Endothelial cell of umbilical vein (primary cell): ENCODE data around the gene FAM20B. TPM values are rescaled to one million over a fixed set of nuclear protein-coding genes. Genes with fewer than 3 reads are reported as not detected.

Source experiments
- BruUV-seq: library from RNA; stranded (reverse); fragments of 400-500 nt; replicated peaks from 2 replicates; lab custom pipeline; 2021; lab: Mats Ljungman, UMichigan
- CTCF ChIA-PET: fragments of 300-600, 350-600 bp; sonication (Branson Sonifier 250); formaldehyde crosslinking; loops from one replicate; lab custom pipeline; 2021; ENCODE audit warnings: antibody characterized with exemption, inconsistent platforms; lab: Charles Lee
- POLR2A ChIA-PET: fragments of 300-600, 350-600 bp; sonication (Branson Sonifier 250); formaldehyde crosslinking; loops from one replicate; lab custom pipeline; 2021; ENCODE audit warnings: antibody characterized with exemption, inconsistent platforms; lab: Charles Lee
- DNase-seq: peaks from one replicate; pipeline ENCODE4 v3.0.0-alpha.2; 2011; ENCODE audit warnings: low read depth, low spot score
- FAIRE-seq: peaks from 2 replicates; lab custom pipeline; 2011; peaks lifted over from hg19 to GRCh38; lab: Jason Lieb, UNC
- H2AFZ ChIP-seq: 2 replicates; pipeline ENCODE4 v1.6.0; 2012; ENCODE audit warnings: low read depth, low read length, control low read depth, inconsistent platforms
- H3K27ac ChIP-seq: 2 replicates; pipeline ENCODE4 v1.5.1; 2011; ENCODE audit warnings: low read depth, mild to moderate bottlenecking, control low read depth, low read length, moderate library complexity; ENCODE audit not compliant: insufficient read depth
- H3K27me3 ChIP-seq, 2 experiments: 2 replicates each; pipeline versions ENCODE4 v1.6.0 to v1.6.1; 2011; ENCODE audit warnings: low read length in 2 of 2, mixed read lengths in 1 of 2; ENCODE audit not compliant: control insufficient read depth in 2 of 2, insufficient read depth in 2 of 2
- H3K36me3 ChIP-seq, 2 experiments: 2 replicates in 1 of 2; 3 replicates in 1 of 2; pipeline ENCODE4 v1.5.1; 2011; ENCODE audit warnings: low read length in 2 of 2, mild to moderate bottlenecking in 1 of 2, moderate library complexity in 1 of 2; ENCODE audit not compliant: control insufficient read depth in 2 of 2, insufficient read depth in 2 of 2; ENCODE audit errors: extremely low read depth in 1 of 2
- H3K4me1 ChIP-seq: 3 replicates; pipeline ENCODE4 v1.5.1; 2011; ENCODE audit warnings: mild to moderate bottlenecking, low read length; ENCODE audit not compliant: control insufficient read depth, insufficient read depth; ENCODE audit errors: extremely low read depth
- H3K4me2 ChIP-seq: 2 replicates; pipeline ENCODE4 v1.6.1; 2011; ENCODE audit warnings: low read length, control low read depth, mixed read lengths; ENCODE audit not compliant: insufficient read depth
- H3K4me3 ChIP-seq, 3 experiments: fragments of 200-600 bp in 1 of 3; sonication (generic), shearing (Covaris generic) in 1 of 3; replicated peaks in 1 of 3; 2 replicates each; pipeline ENCODE4 v1.5.1; 2011 to 2016; ENCODE audit warnings: control low read depth in 3 of 3, low read length in 3 of 3, mild to moderate bottlenecking in 2 of 3, inconsistent platforms in 1 of 3, low read depth in 1 of 3, moderate library complexity in 1 of 3; ENCODE audit not compliant: insufficient read depth in 1 of 3
- H3K79me2 ChIP-seq: 2 replicates; pipeline ENCODE4 v1.6.0; 2012; ENCODE audit warnings: low read length, inconsistent platforms; ENCODE audit not compliant: control insufficient read depth, insufficient read depth
- H3K9ac ChIP-seq: replicated peaks from 2 replicates; pipeline ENCODE3; 2011; ENCODE audit warnings: low read length, control low read depth; ENCODE audit not compliant: insufficient read depth; ENCODE audit errors: extremely low read depth
- H3K9me1 ChIP-seq: replicated peaks from 3 replicates; pipeline ENCODE4 v1.6.0; 2011; ENCODE audit warnings: mild to moderate bottlenecking, low read length; ENCODE audit not compliant: control insufficient read depth, insufficient read depth; ENCODE audit errors: extremely low read depth
- H3K9me3 ChIP-seq: replicated peaks from 2 replicates; pipeline ENCODE4 v1.5.1; 2012; ENCODE audit warnings: low read length, inconsistent platforms; ENCODE audit not compliant: control insufficient read depth, insufficient read depth
- H4K20me1 ChIP-seq: replicated peaks from 2 replicates; pipeline ENCODE3; 2011; ENCODE audit warnings: mild to moderate bottlenecking, low read length; ENCODE audit not compliant: control insufficient read depth, insufficient read depth; ENCODE audit errors: extremely low read depth
- EZH2 ChIP-seq: IDR thresholded peaks from 2 replicates; pipeline ENCODE4 v1.6.1; 2012; ENCODE audit warnings: borderline replicate concordance, low read depth, mild to moderate bottlenecking, moderate library complexity, low read length, inconsistent platforms; ENCODE audit not compliant: severe bottlenecking
- FOS ChIP-seq: IDR thresholded peaks from 2 replicates; pipeline ENCODE4 v1.6.1; 2011; ENCODE audit warnings: mild to moderate bottlenecking, low read length, moderate library complexity, borderline replicate concordance; ENCODE audit not compliant: insufficient read depth
- GATA2 ChIP-seq: IDR thresholded peaks from 2 replicates; pipeline ENCODE4 v1.7.0; 2011; ENCODE audit warnings: low read depth, mild to moderate bottlenecking, moderate library complexity, mixed read lengths, low read length; ENCODE audit not compliant: insufficient read length, insufficient read depth
- JUN ChIP-seq: IDR thresholded peaks from 2 replicates; pipeline ENCODE4 v1.6.1; 2011; ENCODE audit warnings: borderline replicate concordance, low read depth; ENCODE audit not compliant: insufficient read length, insufficient read depth
- MYC ChIP-seq: IDR thresholded peaks from one replicate; pipeline ENCODE4 v1.6.1; 2011; ENCODE audit warnings: mild to moderate bottlenecking, low read depth, low read length
- POLR2A ChIP-seq: IDR thresholded peaks from 2 replicates; pipeline ENCODE4 v1.6.1; 2012; ENCODE audit warnings: low read depth, mild to moderate bottlenecking, control low read depth, low read length
- POLR2AphosphoS5 ChIP-seq: IDR thresholded peaks from 2 replicates; pipeline ENCODE4 v1.6.1; 2012; ENCODE audit warnings: low read depth, mild to moderate bottlenecking, control low read depth, low read length, moderate library complexity; ENCODE audit not compliant: insufficient read depth
- dilution Hi-C: fragments of 300-500 bp; cut with MboI; formaldehyde crosslinking; loops from one replicate; pipeline ENCODE4 v1.15.0; 2019; ENCODE audit warnings: low sequenced_read_pairs; ENCODE audit not compliant: extremely low pct_ligation_motif_present
- intact Hi-C: fragments of 100-400 bp; cut with micrococcal nuclease; formaldehyde crosslinking; loops from one replicate; pipeline ENCODE4 v1.10.0; 2022
- polyA plus RNA-seq, 4 experiments: library from polyadenylated mRNA; depleted of rRNA in 3 of 4; stranded (reverse) in 3 of 4; unstranded in 1 of 4; fragments of >200 nt; gene quantifications; 2 replicates each; pipeline versions ENCODE4 v1.2.1 to v1.2.3, GENCODE V29; 2011 to 2012; ENCODE audit warnings: missing spikeins in 1 of 4
- total RNA-seq: library from RNA; stranded (reverse); gene quantifications from 2 replicates; pipeline ENCODE4 v1.2.3, GENCODE V29; 2021
- TF ChIP-seq, protein P1 (sequence below), 2 donors: IDR thresholded peaks; 1 replicate in 1 of 2; 2 replicates in 1 of 2; pipeline ENCODE4 v1.5.1; 2011; ENCODE audit warnings: low read length in 2 of 2, mild to moderate bottlenecking in 2 of 2, moderate library complexity in 2 of 2, control low read depth in 1 of 2, inconsistent platforms in 1 of 2, low read depth in 1 of 2; ENCODE audit not compliant: insufficient read depth in 1 of 2; ENCODE audit errors: extremely low read depth in 1 of 2
- TF ChIP-seq, protein P2 (sequence below): IDR thresholded peaks from 2 replicates; pipeline ENCODE4 v1.6.1; 2011; ENCODE audit not compliant: insufficient read depth, insufficient read length

The FAM20B gene
- total and polyA plus RNA-seq, 2 donors (not counting 3 experiments of a cell fraction or from before 2014, with no cell fraction given), result 10.0 to 35.1 TPM

DNA sequence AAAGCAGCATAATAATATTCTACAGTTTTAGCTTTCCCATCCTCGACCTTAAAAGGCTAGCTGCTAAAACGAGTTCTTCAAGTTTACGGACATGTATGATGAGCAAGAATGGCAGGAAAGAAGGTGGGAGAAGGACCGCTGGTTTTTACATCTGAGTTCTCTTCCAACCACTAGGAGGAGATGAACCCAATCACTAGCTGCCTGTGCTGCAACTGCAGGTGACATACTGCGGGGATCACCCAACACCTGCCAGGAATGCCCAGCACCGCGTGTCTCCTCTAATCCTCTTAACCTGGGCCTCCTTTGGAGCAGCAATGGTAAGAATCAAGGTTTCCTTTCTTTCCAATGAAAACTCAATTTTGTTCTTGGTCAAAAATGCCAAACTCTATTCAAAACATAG is 79.7 kb downstream of the FAM20B start:
- Histone ChIP-seq H4K20me1 (peaks cover 14% of the 10 kb centered on the region), H3K79me2 (peaks cover 72% of the 10 kb centered on the region), H3K4me2 (no peak overlapping the region), H3K9me1 (no peaks in the 10 kb centered on the region), H3K4me3 (no peak overlapping the region), H3K9ac (no peak overlapping the region), H3K27ac (no peak overlapping the region), H3K4me1 (no peaks in the 10 kb centered on the region), H3K9me3 (no peaks in the 10 kb centered on the region), H3K36me3 (peaks cover 45 to 53% of the 10 kb centered on the region in 2 experiments), H2AFZ (no peak overlapping the region), H3K27me3 (no peaks in the 10 kb centered on the region)
- BruUV-seq, result no TSS peak
- FAIRE-seq (no peak), DNase-seq (no peak)
- CTCF ChIA-PET, result interaction anchor here (0.8 to 1.9 kb wide), 10 partner anchors 14 to 188 kb away, joined by 3 to 12 read pairs (median 5); partner anchors contain the start of gene TOR3A
- TF ChIP-seq EZH2, result no peak
- TF ChIP-seq, protein P1, sequence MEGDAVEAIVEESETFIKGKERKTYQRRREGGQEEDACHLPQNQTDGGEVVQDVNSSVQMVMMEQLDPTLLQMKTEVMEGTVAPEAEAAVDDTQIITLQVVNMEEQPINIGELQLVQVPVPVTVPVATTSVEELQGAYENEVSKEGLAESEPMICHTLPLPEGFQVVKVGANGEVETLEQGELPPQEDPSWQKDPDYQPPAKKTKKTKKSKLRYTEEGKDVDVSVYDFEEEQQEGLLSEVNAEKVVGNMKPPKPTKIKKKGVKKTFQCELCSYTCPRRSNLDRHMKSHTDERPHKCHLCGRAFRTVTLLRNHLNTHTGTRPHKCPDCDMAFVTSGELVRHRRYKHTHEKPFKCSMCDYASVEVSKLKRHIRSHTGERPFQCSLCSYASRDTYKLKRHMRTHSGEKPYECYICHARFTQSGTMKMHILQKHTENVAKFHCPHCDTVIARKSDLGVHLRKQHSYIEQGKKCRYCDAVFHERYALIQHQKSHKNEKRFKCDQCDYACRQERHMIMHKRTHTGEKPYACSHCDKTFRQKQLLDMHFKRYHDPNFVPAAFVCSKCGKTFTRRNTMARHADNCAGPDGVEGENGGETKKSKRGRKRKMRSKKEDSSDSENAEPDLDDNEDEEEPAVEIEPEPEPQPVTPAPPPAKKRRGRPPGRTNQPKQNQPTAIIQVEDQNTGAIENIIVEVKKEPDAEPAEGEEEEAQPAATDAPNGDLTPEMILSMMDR (IDR thresholded peaks at IDR 0.05; ENCODE audit: extremely low read depth in 1 of 2, insufficient read depth in 1 of 2, low read depth in 1 of 2, low read length in 2 of 2), result peak; percentile 13 to 32
- POLR2A ChIA-PET, result no interaction called here
- dilution Hi-C loops (no loop called here), intact Hi-C loops (no loop called here)

DNA sequence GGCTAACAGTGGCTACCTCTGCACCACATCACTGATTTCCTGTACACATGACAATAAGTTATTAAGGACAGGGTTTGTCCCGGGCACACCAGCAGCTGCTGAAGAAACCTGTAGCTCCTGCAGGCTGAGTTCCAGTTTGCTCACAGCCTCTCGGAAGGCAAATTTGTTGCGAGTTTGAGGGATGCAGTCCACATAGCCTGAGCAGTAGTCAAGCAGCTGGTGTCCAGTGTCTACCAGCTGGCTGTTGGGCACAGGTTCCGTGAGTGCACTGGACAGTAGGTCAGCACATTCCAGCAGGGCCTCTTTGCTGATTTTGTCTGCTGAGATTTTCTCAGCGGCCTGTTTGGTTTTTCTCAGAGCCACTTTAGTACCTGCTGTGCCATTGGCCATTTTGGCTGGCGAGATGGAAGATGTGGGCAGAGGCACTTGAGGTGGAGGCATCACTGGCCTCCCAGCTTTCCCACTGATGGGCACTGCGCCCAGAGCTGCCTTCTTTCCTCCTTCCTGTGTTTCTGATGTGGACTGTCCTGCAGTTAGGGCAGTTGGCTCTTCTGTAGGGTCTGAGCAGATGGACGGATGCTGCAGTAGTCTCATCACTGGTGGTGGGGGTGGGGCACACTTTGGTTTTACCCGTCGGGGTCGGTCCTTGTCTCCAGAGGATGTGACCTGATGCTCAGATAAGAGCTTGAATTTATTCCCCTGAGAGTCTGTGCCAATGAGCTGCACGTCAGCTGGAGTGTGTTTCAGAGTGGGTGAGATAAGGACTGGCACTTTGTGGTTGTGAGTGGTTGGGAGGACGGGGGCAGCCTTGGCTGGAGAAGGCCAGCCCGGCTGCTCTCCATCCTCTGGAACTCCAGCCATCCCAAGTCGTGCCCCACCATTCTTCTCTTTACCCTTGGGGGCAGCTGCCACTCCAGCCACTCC is 82.3 kb downstream of the FAM20B start:
- Histone ChIP-seq H3K9ac (no peak overlapping the region), H3K9me3 (no peaks in the 10 kb centered on the region), H3K4me3 (no peak overlapping the region), H3K4me1 (no peaks in the 10 kb centered on the region), H2AFZ (no peak overlapping the region), H3K79me2 (peaks cover 65% of the 10 kb centered on the region), H4K20me1 (peaks cover 12% of the 10 kb centered on the region), H3K27ac (no peak overlapping the region), H3K4me2 (no peak overlapping the region), H3K36me3 (peaks cover 48 to 51% of the 10 kb centered on the region in 2 experiments), H3K27me3 (no peaks in the 10 kb centered on the region), H3K9me1 (no peaks in the 10 kb centered on the region)
- CTCF ChIA-PET, result interaction anchor here (1.1 to 1.8 kb wide), 3 partner anchors 11 to 186 kb away, joined by 3 to 6 read pairs (median 3); partner anchors contain the start of gene SOAT1
- POLR2A ChIA-PET, result no interaction called here
- TSS peak; percentile 1 for BruUV-seq
- dilution Hi-C loops, result no loop called here
- intact Hi-C loops, result no loop called here
- FAIRE-seq (no peak), DNase-seq (no peak)
- no peak for TF ChIP-seq POLR2AphosphoS5
- TF ChIP-seq, protein P2, sequence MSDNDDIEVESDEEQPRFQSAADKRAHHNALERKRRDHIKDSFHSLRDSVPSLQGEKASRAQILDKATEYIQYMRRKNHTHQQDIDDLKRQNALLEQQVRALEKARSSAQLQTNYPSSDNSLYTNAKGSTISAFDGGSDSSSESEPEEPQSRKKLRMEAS, result no peak
- no peak for TF ChIP-seq MYC
- TF ChIP-seq JUN, result no peak
- TF ChIP-seq POLR2A, result no peak
- TF ChIP-seq EZH2, result no peak
- no peak for TF ChIP-seq FOS
- TF ChIP-seq GATA2, result no peak
- TF ChIP-seq, protein P1 (IDR thresholded peaks at IDR 0.05; ENCODE audit: extremely low read depth in 1 of 2, insufficient read depth in 1 of 2, low read depth in 1 of 2, low read length in 2 of 2), result no peak
